ENCODE measurements around the gene LEKR1.

The LEKR1 gene

GRCh38 chr3:156811089-156811862, 14.9 kb upstream of the LEKR1 start:
- Histone ChIP-seq H3K36me3 (no peaks in the 10 kb centered on the region), H3K27me3 (ENCODE audit: insufficient read depth, low read depth, severe bottlenecking) (no peaks in the 10 kb centered on the region), H3K27ac (no peak overlapping the region), H3K4me3 (ENCODE audit: low read depth, low read length) (no peak overlapping the region), H3K9me3 (ENCODE audit: severe bottlenecking) (no peaks in the 10 kb centered on the region)
- no peak for TF ChIP-seq CTCF (IDR thresholded peaks at IDR 0.05; ENCODE audit: low read depth, low read length)
- no peak for DNase-seq

GRCh38 chr3:156812521-156813335, 13.4 kb upstream of the LEKR1 start:
- Histone ChIP-seq H3K36me3 (no peaks in the 10 kb centered on the region), H3K27me3 (ENCODE audit: insufficient read depth, low read depth, severe bottlenecking) (no peaks in the 10 kb centered on the region), H3K27ac (no peak overlapping the region), H3K4me3 (ENCODE audit: low read depth, low read length) (no peak overlapping the region), H3K9me3 (ENCODE audit: severe bottlenecking) (no peaks in the 10 kb centered on the region)
- TF ChIP-seq CTCF (IDR thresholded peaks at IDR 0.05; ENCODE audit: low read depth, low read length) = no peak
- no peak for DNase-seq

- TF ChIP-seq CTCF (IDR thresholded peaks at IDR 0.05; ENCODE audit: low read depth, low read length) = no peak
- Histone ChIP-seq H3K27me3 (ENCODE audit: insufficient read depth, low read depth, severe bottlenecking) (no peaks in the 10 kb centered on the region), H3K27ac (no peak overlapping the region), H3K36me3 (no peaks in the 10 kb centered on the region), H3K9me3 (ENCODE audit: severe bottlenecking) (no peaks in the 10 kb centered on the region), H3K4me3 (ENCODE audit: low read depth, low read length) (no peak overlapping the region)
- DNase-seq = no peak
Observed at GRCh38 chr3:156814295-156814694, 11.9 kb upstream of the LEKR1 start.

GRCh38 chr3:156816091-156816793, 9.9 kb upstream of the LEKR1 start:
- TF ChIP-seq CTCF (IDR thresholded peaks at IDR 0.05; ENCODE audit: low read depth, low read length) = no peak
- Histone ChIP-seq H3K4me3 (ENCODE audit: low read depth, low read length) (peak overlapping the region; percentile 16; the same call in 1 of the 2 replicates), H3K36me3 (no peaks in the 10 kb centered on the region), H3K27me3 (ENCODE audit: insufficient read depth, low read depth, severe bottlenecking) (no peaks in the 10 kb centered on the region), H3K27ac (0 out of 2 replicates have a peak overlapping the region, but pooled peaks have one; percentile 51), H3K9me3 (ENCODE audit: severe bottlenecking) (no peaks in the 10 kb centered on the region)
- DNase-seq = no peak

GRCh38 chr3:156816794-156817645, 9.1 kb upstream of the LEKR1 start:
- TF ChIP-seq CTCF (IDR thresholded peaks at IDR 0.05; ENCODE audit: low read depth, low read length) = no peak
- H3K27ac ChIP-seq = peak overlapping the region; percentile 51

More at GRCh38 chr3:156816794-156817645, 9.1 kb upstream of the LEKR1 start:
- peak overlapping the region; percentile 85 for H3K4me3 ChIP-seq (ENCODE audit: low read depth, low read length)
- H3K9me3 ChIP-seq (ENCODE audit: severe bottlenecking) = no peaks in the 10 kb centered on the region
- H3K27me3 ChIP-seq (ENCODE audit: insufficient read depth, low read depth, severe bottlenecking) = no peaks in the 10 kb centered on the region
- H3K36me3 ChIP-seq = no peaks in the 10 kb centered on the region
- DNase-seq = peak; percentile 80

Measured in WERI-Rb-1 (cell line).